ENCODE data around the gene SEC22C. TPM values are rescaled to one million over a fixed set of nuclear protein-coding genes. Genes with fewer than 3 reads are reported as not detected.

Gene SEC22C
- total and polyA plus RNA-seq, 2 of the 13 experiments (the other 11 are each of a cell fraction or from before 2014, with no cell fraction given), result 20.0 to 40.0 TPM

- no peak for TF ChIP-seq USF2 (IDR thresholded peaks at IDR 0.05; ENCODE audit: low read depth, low read length)
- TF ChIP-seq USF2 (CRISPR knock-in tag; IDR thresholded peaks at IDR 0.05; ENCODE audit: borderline replicate concordance), result no peak
- no peak for TF ChIP-seq ZNF749 (CRISPR knock-in tag; IDR thresholded peaks at IDR 0.05; ENCODE audit: borderline replicate concordance)
- TF ChIP-seq EP300 (IDR thresholded peaks at IDR 0.05; ENCODE audit: low read depth in 2 of 2, low read length in 2 of 2), result no peak
- no peak for TF ChIP-seq EP300 (CRISPR knock-in tag; IDR thresholded peaks at IDR 0.05; ENCODE audit: borderline replicate concordance)
Measured at GRCh38 chr3:42500091-42500490, 81.7 kb downstream of the SEC22C start (continued).

GRCh38 chr3:42499478-42499871 is 82.3 kb downstream of the SEC22C start:
- CTCF ChIA-PET (ENCODE audit: low intra/inter-chr PET ratio, low total read pairs), result no interaction called here
- no peak overlapping the region for H3K4me2 ChIP-seq (ENCODE audit: low read depth, low read length)
- no peak for TF ChIP-seq PBX3 (CRISPR knock-in tag; IDR thresholded peaks at IDR 0.05; ENCODE audit: borderline replicate concordance)
- no peak for TF ChIP-seq FOXM1 (CRISPR knock-in tag; IDR thresholded peaks at IDR 0.05)
- no peak for TF ChIP-seq ZNF619 (CRISPR knock-in tag; IDR thresholded peaks at IDR 0.05)
- TF ChIP-seq SMC3 (IDR thresholded peaks at IDR 0.05; ENCODE audit: low read length), result no peak
- no peak for TF ChIP-seq ZNF614 (CRISPR knock-in tag; IDR thresholded peaks at IDR 0.05; ENCODE audit: borderline replicate concordance)
- no peak for TF ChIP-seq RFX1 (IDR thresholded peaks at IDR 0.05)
- TF ChIP-seq NR1H2 (CRISPR knock-in tag; IDR thresholded peaks at IDR 0.05; ENCODE audit: borderline replicate concordance, low read depth), result no peak
- no peak for TF ChIP-seq PRMT3 (CRISPR knock-in tag; IDR thresholded peaks at IDR 0.05; ENCODE audit: borderline replicate concordance, low read depth)
- no peak for TF ChIP-seq MEIS2 (CRISPR knock-in tag; IDR thresholded peaks at IDR 0.05)
- no peak for TF ChIP-seq ZNF878 (CRISPR knock-in tag; IDR thresholded peaks at IDR 0.05)
- TF ChIP-seq ZNF710 (CRISPR knock-in tag; IDR thresholded peaks at IDR 0.05; ENCODE audit: borderline replicate concordance), result no peak

More at GRCh38 chr3:42499478-42499871, 82.3 kb downstream of the SEC22C start:
- ATAC-seq (no peak), DNase-seq (ENCODE audit: low spot score) (no peak), FAIRE-seq (no peak)
- Histone ChIP-seq H3K27me3 (ENCODE audit: control insufficient read depth in 1 of 2, insufficient read depth in 2 of 2, low read length in 2 of 2) (peaks cover 10 to 60% of the 10 kb centered on the region in 2 experiments; a peak in 4 of 5 replicates), H3K4me1 (ENCODE audit: insufficient read depth, low read length) (peaks cover 25% of the 10 kb centered on the region), H2AFZ (ENCODE audit: low read length) (no peak overlapping the region), H3K79me2 (ENCODE audit: insufficient read depth, low read length) (no peaks in the 10 kb centered on the region), H3K9me3 (ENCODE audit: low read length) (no peaks in the 10 kb centered on the region), H3K27ac (ENCODE audit: extremely low read length, insufficient read depth, low read length) (no peak overlapping the region), H3K4me3 (replicated peaks in 1 of 3; ENCODE audit: insufficient read depth in 1 of 3, low read depth in 2 of 3, low read length in 3 of 3) (no peak overlapping the region), H4K20me1 (ENCODE audit: insufficient read depth, low read length) (no peaks in the 10 kb centered on the region), H3K36me3 (replicated peaks in 1 of 2; ENCODE audit: control insufficient read depth in 1 of 2, insufficient read depth in 2 of 2, low read length in 2 of 2) (no peaks in the 10 kb centered on the region), H3K9ac (ENCODE audit: insufficient read depth, low read depth, low read length) (no peak overlapping the region)
- 19% methylated on average over 3 of the region's 3 CpGs for WGBS (ENCODE audit: low lambda C conversion rate)
- in situ Hi-C loops (cut with HindIII; ENCODE audit: extremely low pct_ligation_motif_present, low pct_unique_long_range_greater_than_20kb), result no loop called here
- no TSS peak for BruUV-seq (replicated peaks)
- intact Hi-C loops (cut with micrococcal nuclease; ENCODE audit: unreplicated experiment), result no loop called here
- POLR2A ChIA-PET, result no interaction called here

All from HepG2 (cell line).